ENCODE data around the gene HAUS6.

HAUS6 gene

GRCh38 chr9:19145881-19146280 is 43.2 kb upstream of the HAUS6 start:
- DNase-seq (ENCODE audit: low read depth): no peak
- H3K4me3 ChIP-seq (ENCODE audit: low read depth, low read length): no peak overlapping the region
- TF ChIP-seq CTCF (conservative IDR thresholded peaks at IDR 0.05; ENCODE audit: low read depth, low read length): no peak

- H3K4me3 ChIP-seq (ENCODE audit: low read depth, low read length): no peak overlapping the region
- DNase-seq (ENCODE audit: low read depth): no peak
- TF ChIP-seq CTCF (conservative IDR thresholded peaks at IDR 0.05; ENCODE audit: low read depth, low read length): no peak
Measured at GRCh38 chr9:19140259-19140658, 37.6 kb upstream of the HAUS6 start.

GRCh38 chr9:19138084-19138483 is 35.4 kb upstream of the HAUS6 start:
- no peak for TF ChIP-seq CTCF (conservative IDR thresholded peaks at IDR 0.05; ENCODE audit: low read depth, low read length)
- no peak overlapping the region for H3K4me3 ChIP-seq (ENCODE audit: low read depth, low read length)
- DNase-seq (ENCODE audit: low read depth): no peak

- H3K4me3 ChIP-seq (ENCODE audit: low read depth, low read length): no peak overlapping the region
- TF ChIP-seq CTCF (conservative IDR thresholded peaks at IDR 0.05; ENCODE audit: low read depth, low read length): no peak
- DNase-seq (ENCODE audit: low read depth): peak; percentile 80
Measured at GRCh38 chr9:19137282-19137681, 34.6 kb upstream of the HAUS6 start.

- TF ChIP-seq CTCF (conservative IDR thresholded peaks at IDR 0.05; ENCODE audit: low read depth, low read length): no peak
Measured at GRCh38 chr9:19136129-19136528, 33.4 kb upstream of the HAUS6 start.

GRCh38 chr9:19133549-19134345 is 31.0 kb upstream of the HAUS6 start:
- peak; percentile 43 for DNase-seq (ENCODE audit: low read depth)
- TF ChIP-seq CTCF (conservative IDR thresholded peaks at IDR 0.05; ENCODE audit: low read depth, low read length): no peak
- H3K4me3 ChIP-seq (ENCODE audit: low read depth, low read length): no peak overlapping the region

More at GRCh38 chr9:19136129-19136528, 33.4 kb upstream of the HAUS6 start:
- DNase-seq (ENCODE audit: low read depth): no peak
- H3K4me3 ChIP-seq (ENCODE audit: low read depth, low read length): no peak overlapping the region

- peak; percentile 74 for DNase-seq (ENCODE audit: low read depth)
- TF ChIP-seq CTCF (conservative IDR thresholded peaks at IDR 0.05; ENCODE audit: low read depth, low read length): no peak
- no peak overlapping the region for H3K4me3 ChIP-seq (ENCODE audit: low read depth, low read length)
Measured at GRCh38 chr9:19130436-19130835, 27.7 kb upstream of the HAUS6 start.

Data from choroid plexus epithelial cell (primary cell).